Activated T-helper 1 cell treated with anti-CD3 and anti-CD28 coated beads, Interleukin-2, amount 50 U/mL, for 16 hours (primary cell): ENCODE results near the gene IQCH.
"Not testable (repeated sequence)": the region's sequence is repeated elsewhere in the genome, so short reads cannot be mapped to it uniquely, and the experiment has no call there.

Experiments used
- DNase-seq, 2 donors: peaks; one replicate each; pipeline ENCODE4 v3.0.0-alpha.2; 2020; ENCODE audit warnings: low read depth in 1 of 2, low spot score in 1 of 2

The IQCH gene

GRCh38 chr15:67433495-67434099, 179.0 kb downstream of the IQCH start:
- no peak for DNase-seq

- DNase-seq, result not testable (repeated sequence)
Measured at GRCh38 chr15:67436351-67437250, 182.0 kb downstream of the IQCH start.

- no peak for DNase-seq
Measured at GRCh38 chr15:67444100-67444499, 189.5 kb downstream of the IQCH start.

GRCh38 chr15:67446449-67446848, 191.9 kb downstream of the IQCH start:
- DNase-seq, result no peak

GRCh38 chr15:67448372-67448771, 193.8 kb downstream of the IQCH start:
- DNase-seq, result not testable (repeated sequence)

GRCh38 chr15:67453703-67454102, 199.1 kb downstream of the IQCH start:
- not testable (repeated sequence) for DNase-seq

- DNase-seq, result peak; percentile 63 to 77
Measured at GRCh38 chr15:67456677-67457529, 202.3 kb downstream of the IQCH start.

GRCh38 chr15:67458331-67459029, 203.9 kb downstream of the IQCH start:
- DNase-seq, result no peak

GRCh38 chr15:67460521-67460920, 205.9 kb downstream of the IQCH start:
- DNase-seq, result no peak

GRCh38 chr15:67461735-67462134, 207.1 kb downstream of the IQCH start:
- DNase-seq, result no peak

GRCh38 chr15:67462875-67463274, 208.3 kb downstream of the IQCH start:
- DNase-seq, result no peak

GRCh38 chr15:67463488-67463887, 208.9 kb downstream of the IQCH start:
- DNase-seq, result no peak

GRCh38 chr15:67465196-67465952, 210.8 kb downstream of the IQCH start:
- no peak for DNase-seq

GRCh38 chr15:67468416-67468815, 213.8 kb downstream of the IQCH start:
- no peak for DNase-seq

GRCh38 chr15:67469680-67470079, 215.1 kb downstream of the IQCH start:
- no peak for DNase-seq

- no peak for DNase-seq
Measured at GRCh38 chr15:67472957-67473356, 218.4 kb downstream of the IQCH start.

GRCh38 chr15:67474405-67475110, 220.0 kb downstream of the IQCH start:
- DNase-seq, result no peak

GRCh38 chr15:67479781-67480505, 225.4 kb downstream of the IQCH start:
- DNase-seq, result no peak

GRCh38 chr15:67480741-67481140, 226.2 kb downstream of the IQCH start:
- no peak for DNase-seq
